Neural progenitor cell (in vitro differentiated cells): ENCODE data around the gene NOC3L.

Source experiments
- CTCF ChIP-seq: fragments of 200-600 bp; sonication (generic); IDR thresholded peaks from 2 replicates; pipeline ENCODE4 v1.5.1; 2017; ENCODE audit warnings: antibody characterized with exemption, mild to moderate bottlenecking
- EZH2 ChIP-seq: fragments of 200-600 bp; sonication (generic); IDR thresholded peaks from 2 replicates; pipeline ENCODE4 v1.6.1; 2017; ENCODE audit warnings: antibody characterized with exemption, mild to moderate bottlenecking, moderate library complexity

GRCh38 chr10:94402843-94403379 is 40.2 kb upstream of the NOC3L start:
- TF ChIP-seq CTCF (no peak), EZH2 (no peak)
